ENCODE measurements around the gene AGTPBP1.

Gene AGTPBP1

GRCh38 chr9:85502815-85503655 is 238.7 kb downstream of the AGTPBP1 start:
- peaks cover 8% of the 10 kb centered on the region for H3K9me3 Mint-ChIP-seq
- no peak for TF ChIP-seq CTCF (IDR thresholded peaks at IDR 0.05; ENCODE audit: unreplicated experiment in 3 of 3)
- peaks cover 1% of the 10 kb centered on the region for H3K4me1 Mint-ChIP-seq
- no peaks in the 10 kb centered on the region for H3K27me3 Mint-ChIP-seq (ENCODE audit: low read depth)
- H3K27ac Mint-ChIP-seq, result no peak overlapping the region
- no peaks in the 10 kb centered on the region for H3K36me3 Mint-ChIP-seq (ENCODE audit: low read depth)
- H3K4me3 Mint-ChIP-seq, result no peak overlapping the region

GRCh38 chr9:85501882-85502281 is 239.9 kb downstream of the AGTPBP1 start:
- Mint-ChIP-seq H3K36me3 (ENCODE audit: low read depth) (no peaks in the 10 kb centered on the region), H3K9me3 (peaks cover 16% of the 10 kb centered on the region), H3K4me1 (no peaks in the 10 kb centered on the region), H3K27ac (no peak overlapping the region), H3K4me3 (no peak overlapping the region), H3K27me3 (ENCODE audit: low read depth) (no peaks in the 10 kb centered on the region)
- TF ChIP-seq CTCF (IDR thresholded peaks at IDR 0.05; ENCODE audit: unreplicated experiment in 3 of 3), result no peak

GRCh38 chr9:85501456-85501855 is 240.3 kb downstream of the AGTPBP1 start:
- Mint-ChIP-seq H3K4me3 (no peak overlapping the region), H3K4me1 (no peaks in the 10 kb centered on the region), H3K27ac (no peak overlapping the region), H3K9me3 (peaks cover 20% of the 10 kb centered on the region), H3K36me3 (ENCODE audit: low read depth) (no peaks in the 10 kb centered on the region), H3K27me3 (ENCODE audit: low read depth) (no peaks in the 10 kb centered on the region)
- no peak for TF ChIP-seq CTCF (IDR thresholded peaks at IDR 0.05; ENCODE audit: unreplicated experiment in 3 of 3)

All from nephron (organoid).